Effector memory CD4-positive, alpha-beta T cell (primary cell): Measurements from ENCODE around the gene STRC.
"Not testable (repeated sequence)": the region's sequence is repeated elsewhere in the genome, so short reads cannot be mapped to it uniquely, and the experiment has no call there.

Experiments used
- DNase-seq, 3 donors: peaks; one replicate each; pipeline ENCODE4 v3.0.0-alpha.2; 2020
- H3K27ac ChIP-seq: 2 replicates; pipeline ENCODE4 v1.7.0; 2013; ENCODE audit warnings: mild to moderate bottlenecking, low read length, moderate library complexity; ENCODE audit not compliant: insufficient read depth, poor library complexity, severe bottlenecking
- H3K27me3 ChIP-seq: replicated peaks from 2 replicates; pipeline ENCODE4 v1.7.0; 2013; ENCODE audit warnings: mild to moderate bottlenecking, low read length; ENCODE audit not compliant: insufficient read depth, control insufficient read depth, poor library complexity, severe bottlenecking
- H3K36me3 ChIP-seq: 2 replicates; pipeline ENCODE4 v1.7.0; 2013; ENCODE audit warnings: mild to moderate bottlenecking, low read length, moderate library complexity; ENCODE audit not compliant: control insufficient read depth, insufficient read depth
- H3K4me1 ChIP-seq: 2 replicates; pipeline ENCODE4 v1.7.0; 2013; ENCODE audit warnings: low read length, mild to moderate bottlenecking; ENCODE audit not compliant: control insufficient read depth, insufficient read depth, poor library complexity, severe bottlenecking
- H3K4me3 ChIP-seq: 2 replicates; pipeline ENCODE4 v1.7.0; 2013; ENCODE audit warnings: low read length, low read depth, mild to moderate bottlenecking; ENCODE audit not compliant: insufficient read depth, poor library complexity, severe bottlenecking
- H3K9me3 ChIP-seq: 2 replicates; pipeline ENCODE4 v1.7.0; 2013; ENCODE audit warnings: mild to moderate bottlenecking, low read length, moderate library complexity; ENCODE audit not compliant: control insufficient read depth
- total RNA-seq, 3 donors: gene quantifications; one replicate each; lab custom pipeline; 2026; lab: John Stamatoyannopoulos, UW

Gene STRC
- total RNA-seq, result 0.09 to 0.35 (median 0.19) reads per million in 3 donors

- not testable (repeated sequence) for H3K36me3 ChIP-seq, H3K27me3 ChIP-seq, H3K9me3 ChIP-seq, H3K27ac ChIP-seq, H3K4me3 ChIP-seq, DNase-seq, H3K4me1 ChIP-seq
Measured at GRCh38 chr15:43618700-43619099, at the start of gene STRC. Gene STRC, minus strand, starts transcription at chr15:43618800. Its CDS starts 78 bp downstream, at chr15:43618722.

DNA sequence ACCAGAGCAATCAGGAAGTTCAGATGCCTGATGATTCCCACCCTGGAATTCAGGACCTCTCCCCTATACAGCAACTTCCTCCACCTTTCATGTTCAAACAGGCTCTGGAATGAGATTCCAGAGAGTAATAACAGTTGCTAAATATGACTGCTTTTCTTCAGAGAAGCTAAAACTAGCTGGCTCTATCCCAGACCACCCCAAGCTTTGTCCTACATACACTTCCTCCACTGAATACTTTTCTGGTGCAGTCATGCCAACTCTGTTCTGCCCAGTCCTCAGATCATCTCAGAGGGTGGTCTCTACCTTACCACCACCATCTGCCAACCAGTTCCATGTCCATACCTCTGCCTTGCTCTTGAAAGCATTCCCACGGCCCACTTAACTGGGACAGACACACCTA is 47.6 kb upstream of the STRC start:
- not testable (repeated sequence) for H3K4me3 ChIP-seq, H3K27ac ChIP-seq

DNA sequence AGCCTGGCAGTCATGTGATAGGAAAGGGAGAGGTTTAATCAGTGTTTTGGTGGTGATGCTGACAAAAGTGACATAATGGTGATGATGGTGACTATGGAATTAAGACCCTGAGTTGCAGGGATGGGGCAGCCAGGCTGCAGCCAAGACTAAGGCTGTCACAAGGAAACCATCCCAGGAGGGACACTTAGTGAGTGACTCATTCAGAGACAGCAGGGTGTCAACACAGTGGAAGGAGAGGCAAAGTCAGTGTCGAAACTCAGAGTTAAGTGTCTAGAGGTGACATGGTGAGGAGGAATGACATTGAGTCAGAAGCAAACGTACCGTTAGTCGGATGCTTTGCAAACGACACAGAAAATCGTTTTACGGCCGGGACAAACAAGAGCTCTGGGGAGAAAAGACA is 44.7 kb upstream of the STRC start:
- not testable (repeated sequence) for H3K27me3 ChIP-seq, H3K9me3 ChIP-seq, H3K4me1 ChIP-seq, DNase-seq, H3K27ac ChIP-seq, H3K36me3 ChIP-seq, H3K4me3 ChIP-seq

More for the DNA sequence above, 47.6 kb upstream of the STRC start:
- not testable (repeated sequence) for DNase-seq, H3K4me1 ChIP-seq, H3K27me3 ChIP-seq, H3K9me3 ChIP-seq, H3K36me3 ChIP-seq

DNA sequence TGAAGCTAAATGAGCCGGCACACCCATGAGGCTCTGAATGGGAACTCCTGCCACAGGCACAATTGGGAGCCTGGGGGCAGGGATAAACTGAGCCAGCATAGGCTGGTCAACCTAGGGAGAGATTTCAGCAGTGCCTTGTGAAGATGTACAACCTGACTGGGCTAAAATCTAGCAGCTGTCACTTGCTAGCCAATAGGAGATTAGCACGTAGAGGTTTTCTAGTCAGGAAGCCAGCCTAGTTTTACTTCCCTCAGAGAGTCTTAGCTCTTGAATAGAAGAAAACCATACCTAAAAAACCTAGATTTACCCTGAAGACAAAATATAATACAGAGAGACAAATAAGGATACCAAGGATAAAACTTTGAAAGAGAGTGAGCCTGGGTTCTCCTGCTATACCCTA is 43.7 kb upstream of the STRC start:
- not testable (repeated sequence) for H3K9me3 ChIP-seq, DNase-seq, H3K4me3 ChIP-seq, H3K36me3 ChIP-seq, H3K27me3 ChIP-seq, H3K27ac ChIP-seq, H3K4me1 ChIP-seq

GRCh38 chr15:43659727-43660126 is 41.1 kb upstream of the STRC start:
- not testable (repeated sequence) for H3K27me3 ChIP-seq, H3K9me3 ChIP-seq, H3K36me3 ChIP-seq, H3K27ac ChIP-seq, H3K4me1 ChIP-seq, DNase-seq, H3K4me3 ChIP-seq

GRCh38 chr15:43649430-43649926 is 30.9 kb upstream of the STRC start:
- DNase-seq, H3K27me3 ChIP-seq, H3K4me3 ChIP-seq, H3K9me3 ChIP-seq, H3K4me1 ChIP-seq, H3K36me3 ChIP-seq, H3K27ac ChIP-seq: not testable (repeated sequence)

GRCh38 chr15:43648649-43649429 is 30.2 kb upstream of the STRC start, which contains the start of gene CATSPER2:
Gene CATSPER2, minus strand, starts transcription at chr15:43648844. Its CDS starts 783 bp downstream, at chr15:43648061.
- Histone ChIP-seq H3K4me1 (no peaks in the 10 kb centered on the region), H3K9me3 (no peaks in the 10 kb centered on the region), H3K4me3 (no peak within 1 kb of the TSS), H3K36me3 (no peaks in the 10 kb centered on the region), H3K27me3 (no peaks in the 10 kb centered on the region), H3K27ac (no peak within 1 kb of the TSS)
- DNase-seq, result no peak

DNA sequence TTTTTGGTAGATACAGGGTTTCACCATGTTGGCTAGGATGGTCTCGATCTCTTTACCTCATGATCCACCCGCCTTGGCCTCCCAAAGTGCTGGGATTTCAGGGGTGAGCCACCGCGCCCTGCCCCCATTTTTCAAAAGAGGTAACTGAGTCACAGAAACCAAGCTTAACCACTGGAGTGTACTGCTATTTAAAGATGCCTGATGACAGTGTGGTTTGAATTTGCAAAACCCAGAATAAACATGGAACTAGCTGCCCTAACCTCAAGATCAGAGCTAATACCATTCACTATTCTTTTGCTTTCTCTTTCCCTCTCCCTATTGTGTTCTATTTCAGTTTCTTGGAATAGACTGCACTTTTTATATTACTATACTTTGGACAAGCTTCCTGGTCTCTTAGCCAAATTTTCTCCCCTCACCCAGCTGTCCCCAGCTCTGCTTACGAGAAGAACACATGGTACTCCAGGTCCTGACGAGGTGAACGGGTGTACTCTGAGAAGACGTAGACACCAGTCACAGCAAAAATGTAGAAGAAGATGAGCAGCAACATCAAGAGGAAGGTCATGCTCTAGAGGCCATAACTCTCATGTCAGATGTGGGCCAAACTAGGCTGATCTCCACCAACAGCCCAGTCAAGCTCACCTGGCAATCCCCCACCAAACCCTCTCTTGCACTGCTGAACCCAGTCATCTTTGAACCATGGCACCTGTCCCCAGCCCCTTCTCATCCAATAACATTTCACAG is 20.0 kb upstream of the STRC start:
- not testable (repeated sequence) for H3K9me3 ChIP-seq, DNase-seq, H3K27ac ChIP-seq, H3K36me3 ChIP-seq, H3K4me1 ChIP-seq, H3K4me3 ChIP-seq, H3K27me3 ChIP-seq

DNA sequence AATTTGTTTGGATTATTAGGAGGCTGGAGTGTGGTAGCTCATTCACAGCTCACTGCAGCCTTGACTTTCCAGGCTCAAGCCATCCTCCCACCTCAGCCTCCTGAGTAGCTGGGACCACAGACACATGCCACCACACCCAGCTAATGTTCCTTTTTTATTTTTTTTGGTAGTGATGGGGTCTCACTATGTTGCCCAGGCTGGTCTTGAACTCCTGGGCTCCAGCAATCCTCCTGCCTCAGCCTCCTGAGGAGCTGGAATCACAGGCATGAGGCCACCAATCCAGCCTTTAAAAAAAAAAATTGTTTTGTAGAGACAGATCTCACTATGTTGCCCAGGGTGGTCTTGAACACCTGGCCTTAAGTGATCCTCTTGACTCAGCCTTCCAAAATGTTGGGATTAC is 8.3 kb upstream of the STRC start:
- H3K9me3 ChIP-seq, DNase-seq, H3K27me3 ChIP-seq, H3K36me3 ChIP-seq, H3K4me3 ChIP-seq, H3K4me1 ChIP-seq, H3K27ac ChIP-seq: not testable (repeated sequence)

- no peaks in the 10 kb centered on the region for H3K4me1 ChIP-seq
- no peak for DNase-seq
- H3K27me3 ChIP-seq, result no peaks in the 10 kb centered on the region
- H3K9me3 ChIP-seq, result no peaks in the 10 kb centered on the region
- no peaks in the 10 kb centered on the region for H3K36me3 ChIP-seq
- no peak overlapping the region for H3K4me3 ChIP-seq
- no peak overlapping the region for H3K27ac ChIP-seq
Measured at GRCh38 chr15:43625106-43625505, 6.5 kb upstream of the STRC start.
